HEK293 (cell line): ENCODE measurements around the gene XPNPEP2.

ENCODE experiments used
- CTCF ChIA-PET: fragments of 350-600 bp; formaldehyde crosslinking; extraction: SDS; loops from one replicate; lab custom pipeline; 2021; ENCODE audit warnings: antibody characterized with exemption; lab: Yijun Ruan, JAX
- POLR2A ChIA-PET: fragments of 300-600 bp; formaldehyde crosslinking; extraction: SDS; loops from one replicate; lab custom pipeline; 2020; ENCODE audit warnings: antibody characterized with exemption, inconsistent platforms; lab: Yijun Ruan, JAX
- H3K27ac ChIP-seq: fragments of 200-500 bp; sonication (Bioruptor generic); 2 replicates; pipeline ENCODE4 v1.5.1; 2014; ENCODE audit warnings: low read depth, low read length, control low read depth, inconsistent platforms; ENCODE audit errors: extremely low read depth
- H3K36me3 ChIP-seq, 2 experiments: fragments of 200-500 bp in 1 of 2; sonication (Bioruptor generic) in 1 of 2; 1 replicate in 1 of 2; 2 replicates in 1 of 2; pipeline ENCODE4 v1.5.1; 2014 to 2017; ENCODE audit warnings: inconsistent platforms in 2 of 2, low read length in 2 of 2; ENCODE audit not compliant: control insufficient read depth in 2 of 2, insufficient read depth in 1 of 2
- H3K4me1 ChIP-seq: fragments of 200-500 bp; sonication (Bioruptor generic); 2 replicates; pipeline ENCODE4 v1.5.1; 2014; ENCODE audit warnings: mild to moderate bottlenecking, low read length, inconsistent platforms; ENCODE audit not compliant: control insufficient read depth, insufficient read depth
- H3K4me3 ChIP-seq: 2 replicates; pipeline ENCODE4 v1.5.1; 2011; ENCODE audit warnings: low read depth, mild to moderate bottlenecking, control low read depth, low read length, moderate library complexity
- H3K9me3 ChIP-seq: fragments of 200-500 bp; sonication (Bioruptor generic); 2 replicates; pipeline ENCODE4 v1.5.1; 2014; ENCODE audit warnings: low read depth, low read length, inconsistent platforms; ENCODE audit not compliant: control insufficient read depth, insufficient read depth
- BCL6B ChIP-seq: fragments of 450-650 bp; formaldehyde crosslinking; IDR thresholded peaks from 2 replicates; pipeline ENCODE4 v1.5.1; 2017; ENCODE audit warnings: missing biosample characterization, missing genetic modification characterization
- EGR2 ChIP-seq: fragments of 450-650 bp; formaldehyde crosslinking; IDR thresholded peaks from 2 replicates; pipeline ENCODE4 v1.5.1; 2016; ENCODE audit warnings: low read depth, missing biosample characterization, missing genetic modification characterization
- KLF7 ChIP-seq: fragments of 450-650 bp; formaldehyde crosslinking; IDR thresholded peaks from 2 replicates; pipeline ENCODE4 v1.5.1; 2016; ENCODE audit warnings: missing biosample characterization, missing genetic modification characterization, borderline replicate concordance
- KLF8 ChIP-seq: fragments of 450-650 bp; formaldehyde crosslinking; IDR thresholded peaks from 2 replicates; pipeline ENCODE4 v1.5.1; 2016; ENCODE audit warnings: missing biosample characterization, missing genetic modification characterization
- OSR2 ChIP-seq: fragments of 450-650 bp; formaldehyde crosslinking; IDR thresholded peaks from 2 replicates; pipeline ENCODE4 v1.5.1; 2016; ENCODE audit warnings: missing biosample characterization, missing genetic modification characterization
- PATZ1 ChIP-seq: fragments of 450-650 bp; formaldehyde crosslinking; IDR thresholded peaks from 2 replicates; pipeline ENCODE4 v1.5.1; 2016; ENCODE audit warnings: missing biosample characterization, missing genetic modification characterization
- PBX3 ChIP-seq: sonication (generic); formaldehyde crosslinking; IDR thresholded peaks from 2 replicates; pipeline ENCODE4 v1.8.1; 2022; ENCODE audit warnings: mild to moderate bottlenecking, moderate library complexity, missing genetic modification reagents
- ZBTB10 ChIP-seq: fragments of 450-650 bp; formaldehyde crosslinking; IDR thresholded peaks from 2 replicates; pipeline ENCODE4 v1.5.1; 2016; ENCODE audit warnings: missing biosample characterization, missing genetic modification characterization
- ZBTB20 ChIP-seq: fragments of 450-650 bp; formaldehyde crosslinking; IDR thresholded peaks from 2 replicates; pipeline ENCODE4 v1.5.1; 2016; ENCODE audit warnings: missing biosample characterization, missing genetic modification characterization
- ZFP41 ChIP-seq: fragments of 450-650 bp; formaldehyde crosslinking; IDR thresholded peaks from 2 replicates; pipeline ENCODE4 v1.5.1; 2016; ENCODE audit warnings: missing biosample characterization, missing genetic modification characterization, borderline replicate concordance
- ZNF132 ChIP-seq: fragments of 450-650 bp; formaldehyde crosslinking; IDR thresholded peaks from 2 replicates; pipeline ENCODE4 v1.5.1; 2017; ENCODE audit warnings: missing biosample characterization, missing genetic modification characterization, borderline replicate concordance
- ZNF133 ChIP-seq: fragments of 450-650 bp; formaldehyde crosslinking; IDR thresholded peaks from 2 replicates; pipeline ENCODE4 v1.5.1; 2016; ENCODE audit warnings: missing biosample characterization, missing genetic modification characterization
- ZNF239 ChIP-seq: fragments of 450-650 bp; formaldehyde crosslinking; IDR thresholded peaks from 2 replicates; pipeline ENCODE4 v1.5.1; 2016; ENCODE audit warnings: missing biosample characterization, missing genetic modification characterization
- ZNF341 ChIP-seq: fragments of 450-650 bp; formaldehyde crosslinking; IDR thresholded peaks from 2 replicates; pipeline ENCODE4; 2016; ENCODE audit warnings: low read depth, missing biosample characterization, missing genetic modification characterization
- ZNF366 ChIP-seq: fragments of 450-650 bp; formaldehyde crosslinking; conservative IDR thresholded peaks from 2 replicates; pipeline ENCODE4 v1.5.1; 2016; ENCODE audit warnings: missing biosample characterization, missing genetic modification characterization
- ZNF423 ChIP-seq: fragments of 450-650 bp; formaldehyde crosslinking; IDR thresholded peaks from 2 replicates; pipeline ENCODE4 v1.5.1; 2016; ENCODE audit warnings: missing biosample characterization, missing genetic modification characterization
- ZNF433 ChIP-seq: fragments of 450-650 bp; formaldehyde crosslinking; IDR thresholded peaks from 2 replicates; pipeline ENCODE4 v1.5.1; 2016; ENCODE audit warnings: missing biosample characterization, missing genetic modification characterization, low read depth
- ZNF510 ChIP-seq: fragments of 450-650 bp; formaldehyde crosslinking; IDR thresholded peaks from 2 replicates; pipeline ENCODE4 v1.5.1; 2018; ENCODE audit warnings: mild to moderate bottlenecking, missing genetic modification characterization, missing biosample characterization; ENCODE audit not compliant: insufficient replicate concordance
- ZNF513 ChIP-seq: fragments of 450-650 bp; IDR thresholded peaks from 2 replicates; pipeline ENCODE4 v1.5.1; 2018; ENCODE audit warnings: missing biosample characterization, missing genetic modification characterization
- ZNF585B ChIP-seq: fragments of 450-650 bp; formaldehyde crosslinking; IDR thresholded peaks from 2 replicates; pipeline ENCODE4 v1.5.1; 2016; ENCODE audit warnings: missing biosample characterization, missing genetic modification characterization
- ZNF843 ChIP-seq: fragments of 450-650 bp; formaldehyde crosslinking; IDR thresholded peaks from 2 replicates; pipeline ENCODE4 v1.5.1; 2016; ENCODE audit warnings: missing biosample characterization, missing genetic modification characterization

Gene XPNPEP2

GRCh38 chrX:129738466-129739308 is at the start of gene XPNPEP2:
XPNPEP2 (plus strand) TSS chrX:129738979; CDS start chrX:129739214, 235 bp downstream.
- ChIA-PET POLR2A (interaction anchor here (0.7 kb wide), 1 partner anchor 76 kb away, joined by 3 read pairs; no protein-coding TSS in a partner anchor), CTCF (interaction anchor here (0.6 to 2.0 kb wide), 4 partner anchors 12 to 322 kb away, joined by 4 to 15 read pairs (median 4); no protein-coding TSS in a partner anchor)
- Histone ChIP-seq H3K27ac (no peak within 1 kb of the TSS), H3K4me3 (no peak within 1 kb of the TSS), H3K9me3 (no peaks in the 10 kb centered on the region), H3K4me1 (no peaks in the 10 kb centered on the region), H3K36me3 (no peaks in the 10 kb centered on the region)
- TF ChIP-seq ZNF341 (tag by site-specific recombination) (no peak), ZNF510 (no peak), ZNF239 (tag by site-specific recombination) (no peak), OSR2 (tag by site-specific recombination) (no peak), ZNF366 (tag by site-specific recombination) (peak; percentile 35; the same call in 1 of the 2 replicates), PATZ1 (tag by site-specific recombination) (0 out of 2 replicates have a peak, but pooled peaks have one; percentile 11), ZNF132 (tag by site-specific recombination) (no peak), ZNF513 (peak; percentile 84), EGR2 (tag by site-specific recombination) (peak; percentile 56; the same call in 1 of the 2 replicates), ZNF433 (no peak)

- ChIA-PET POLR2A (no interaction called here), CTCF (interaction anchor here (0.7 kb wide), 2 partner anchors 24 to 37 kb away, joined by 3 to 4 read pairs; no protein-coding TSS in a partner anchor)
Measured at GRCh38 chrX:129689796-129690195, 49.0 kb upstream of the XPNPEP2 start.

More at GRCh38 chrX:129689796-129690195, 49.0 kb upstream of the XPNPEP2 start:
- H3K9me3 ChIP-seq: no peaks in the 10 kb centered on the region
- no peaks in the 10 kb centered on the region for H3K36me3 ChIP-seq
- no peaks in the 10 kb centered on the region for H3K4me1 ChIP-seq
- H3K4me3 ChIP-seq: no peak overlapping the region
- H3K27ac ChIP-seq: no peak overlapping the region
- TF ChIP-seq ZNF423 (tag by site-specific recombination) (no peak), PBX3 (no peak), ZBTB10 (no peak), BCL6B (tag by site-specific recombination) (no peak), ZNF133 (tag by site-specific recombination) (no peak), ZFP41 (tag by site-specific recombination) (no peak), ZNF585B (tag by site-specific recombination) (no peak), ZNF843 (no peak), KLF8 (tag by site-specific recombination) (no peak), KLF7 (tag by site-specific recombination) (no peak), ZBTB20 (tag by site-specific recombination) (no peak)
- TF ChIP-seq, all 188 proteins: peak for 0
